Suppressor macrophage treated with lipopolysaccharide for 1 hour (primary cell): ENCODE measurements around the gene CCDC89.

Experiments
- DNase-seq, 3 donors: peaks; one replicate each; pipeline ENCODE4 v3.0.0-alpha.2; 2020 to 2022

Gene CCDC89

GRCh38 chr11:85651118-85651517, 34.9 kb downstream of the CCDC89 start:
- no peak for DNase-seq

GRCh38 chr11:85647604-85648299, 38.2 kb downstream of the CCDC89 start, which contains the start of gene TMEM126A:
TMEM126A (plus strand) TSS chr11:85647967; CDS start chr11:85650256, 2,289 bp downstream.
- DNase-seq = peak; percentile 87 to 94 (median 90)

- no peak for DNase-seq
These were observed 38.9 kb downstream of the CCDC89 start for GRCh38 chr11:85647078-85647477.

- DNase-seq = peak; percentile 69 to 90 (median 78)
These were observed 42.8 kb downstream of the CCDC89 start for GRCh38 chr11:85643191-85643614.

DNA sequence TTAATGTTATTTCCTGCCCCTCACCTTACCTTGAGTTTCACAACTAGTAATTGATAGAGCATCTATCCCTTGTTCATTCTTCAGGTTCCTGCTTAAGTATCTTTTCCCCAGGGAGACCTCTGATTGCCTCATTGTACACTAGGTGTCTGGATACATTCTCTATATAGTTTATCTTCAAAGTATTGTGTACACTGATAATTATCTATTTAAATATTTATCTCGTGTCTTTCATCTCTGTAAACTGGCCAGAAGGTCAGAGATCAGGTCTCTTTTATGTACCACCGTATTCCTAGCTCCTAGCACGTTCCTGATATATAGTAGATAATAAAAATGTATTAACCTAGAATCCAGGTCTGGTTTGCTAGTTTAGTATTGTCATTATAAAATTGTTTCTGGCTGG, 51.2 kb downstream of the CCDC89 start:
- DNase-seq = no peak
